ENCODE results near the gene GADL1. TPM values are rescaled to one million over a fixed set of nuclear protein-coding genes. Genes with fewer than 3 reads are reported as not detected.

Gene GADL1
- total RNA-seq, 1 experiment from 2014 or later = 0.09 TPM

DNA sequence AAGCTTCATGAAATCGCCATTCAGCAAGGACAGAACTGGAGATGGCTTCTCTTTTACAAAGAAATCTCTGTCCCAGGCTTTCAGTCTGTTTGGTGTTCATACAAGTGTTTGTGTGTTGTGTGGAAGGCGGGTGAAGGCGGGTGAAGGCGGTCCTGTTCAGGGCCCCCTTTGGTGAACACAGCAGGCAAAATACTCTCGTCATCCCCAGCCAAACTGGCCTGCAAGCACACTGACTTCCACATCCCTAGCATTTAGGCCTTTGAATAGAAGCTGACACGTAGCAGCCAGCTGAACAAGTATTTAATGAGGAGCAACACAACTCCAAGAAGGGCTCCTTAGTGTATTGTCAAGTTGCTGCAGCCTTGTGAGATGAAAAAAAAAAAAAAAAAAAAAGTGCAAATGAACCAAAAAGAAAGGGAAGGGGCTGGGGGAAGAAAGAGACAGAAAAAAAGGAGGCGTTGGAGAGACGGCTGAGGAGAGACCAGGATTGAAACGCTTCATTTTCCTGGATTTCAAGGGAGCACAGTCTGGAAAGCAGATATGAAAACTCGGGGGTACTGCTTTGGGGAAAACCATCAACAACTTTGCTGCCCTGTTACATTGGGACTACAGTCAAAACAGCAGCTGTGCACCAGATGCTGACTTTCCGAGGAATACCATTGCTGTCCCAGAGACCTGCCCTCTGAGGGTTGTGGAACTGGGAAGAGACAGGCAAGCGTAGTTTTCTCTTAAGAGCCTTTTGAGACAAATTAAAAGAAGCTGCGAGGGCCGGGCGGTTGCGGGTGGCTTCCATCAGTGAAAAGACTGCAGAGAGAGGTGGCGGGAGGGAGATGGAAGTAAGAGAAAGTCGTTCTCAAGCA lies 213.4 kb downstream of the GADL1 start:
- no peak overlapping the region for H3K4me2 ChIP-seq (ENCODE audit: insufficient read depth, insufficient read length, low read length)
- Mint-ChIP-seq H3K36me3 (ENCODE audit: insufficient read depth in 1 of 3, low read depth in 3 of 3) (peaks cover 9 to 35% (median 19%) of the 10 kb centered on the region in 3 experiments; a peak in 6 of 7 replicates), H3K27ac (peak overlapping the region; percentile 29 to 84 (median 79); a peak in 6 of 7 replicates), H3K4me1 (peaks cover 23 to 28% of the 10 kb centered on the region in 2 experiments), H3K27me3 (ENCODE audit: low read depth) (no peaks in the 10 kb centered on the region), H3K4me3 (no peak overlapping the region), H3K9me3 (no peaks in the 10 kb centered on the region)
- H2BK20ac ChIP-seq (ENCODE audit: low read depth, low read length, poor library complexity, severe bottlenecking) = no peak overlapping the region
- H3K14ac ChIP-seq (ENCODE audit: insufficient read depth, low read length) = no peak overlapping the region
- H4K5ac ChIP-seq (ENCODE audit: insufficient read length, low read depth, low read length) = no peak overlapping the region
- no peak overlapping the region for H3K4ac ChIP-seq (ENCODE audit: low read depth, low read length)
- no peak overlapping the region for H4K91ac ChIP-seq (ENCODE audit: insufficient read length, low read depth, low read length)
- no peak overlapping the region for H2AFZ ChIP-seq (ENCODE audit: low read length)
- no peak overlapping the region for H3K27ac ChIP-seq (ENCODE audit: insufficient read length, low read depth, low read length)
- H4K20me1 ChIP-seq (ENCODE audit: control insufficient read depth, insufficient read depth, insufficient read length) = no peaks in the 10 kb centered on the region
- H3K23ac ChIP-seq (ENCODE audit: insufficient read length, low read depth, low read length) = no peak overlapping the region
- H3K27me3 ChIP-seq (ENCODE audit: insufficient read depth, low read length) = no peaks in the 10 kb centered on the region
- no peak overlapping the region for H2AK5ac ChIP-seq (ENCODE audit: insufficient read length, low read length)
- H3K79me2 ChIP-seq (ENCODE audit: insufficient read depth, low read length) = no peaks in the 10 kb centered on the region
- H3T11ph ChIP-seq (ENCODE audit: low read length) = no peak overlapping the region
- H2BK12ac ChIP-seq (ENCODE audit: insufficient read length, low read depth, low read length) = no peak overlapping the region
- DNase-seq = no peak
- H3K56ac ChIP-seq (ENCODE audit: insufficient read length, low read depth, low read length) = no peak overlapping the region
- TF ChIP-seq, protein P1, sequence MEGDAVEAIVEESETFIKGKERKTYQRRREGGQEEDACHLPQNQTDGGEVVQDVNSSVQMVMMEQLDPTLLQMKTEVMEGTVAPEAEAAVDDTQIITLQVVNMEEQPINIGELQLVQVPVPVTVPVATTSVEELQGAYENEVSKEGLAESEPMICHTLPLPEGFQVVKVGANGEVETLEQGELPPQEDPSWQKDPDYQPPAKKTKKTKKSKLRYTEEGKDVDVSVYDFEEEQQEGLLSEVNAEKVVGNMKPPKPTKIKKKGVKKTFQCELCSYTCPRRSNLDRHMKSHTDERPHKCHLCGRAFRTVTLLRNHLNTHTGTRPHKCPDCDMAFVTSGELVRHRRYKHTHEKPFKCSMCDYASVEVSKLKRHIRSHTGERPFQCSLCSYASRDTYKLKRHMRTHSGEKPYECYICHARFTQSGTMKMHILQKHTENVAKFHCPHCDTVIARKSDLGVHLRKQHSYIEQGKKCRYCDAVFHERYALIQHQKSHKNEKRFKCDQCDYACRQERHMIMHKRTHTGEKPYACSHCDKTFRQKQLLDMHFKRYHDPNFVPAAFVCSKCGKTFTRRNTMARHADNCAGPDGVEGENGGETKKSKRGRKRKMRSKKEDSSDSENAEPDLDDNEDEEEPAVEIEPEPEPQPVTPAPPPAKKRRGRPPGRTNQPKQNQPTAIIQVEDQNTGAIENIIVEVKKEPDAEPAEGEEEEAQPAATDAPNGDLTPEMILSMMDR (conservative IDR thresholded peaks at IDR 0.05) = no peak
- no peak overlapping the region for H3K9ac ChIP-seq (ENCODE audit: extremely low read depth, insufficient read length, low read length)
- no peak overlapping the region for H2BK120ac ChIP-seq (ENCODE audit: low read depth, low read length, poor library complexity, severe bottlenecking)
- H2BK5ac ChIP-seq (ENCODE audit: insufficient read length, low read length) = no peak overlapping the region
- no peaks in the 10 kb centered on the region for H3K9me3 ChIP-seq (ENCODE audit: control insufficient read depth, low read depth, low read length)
- H2BK15ac ChIP-seq (ENCODE audit: low read depth, low read length) = no peak overlapping the region
- H3K18ac ChIP-seq (ENCODE audit: insufficient read length, low read depth, low read length) = no peak overlapping the region
- WGBS (ENCODE audit: extremely low coverage, insufficient read length, low lambda C conversion rate) = no CpG with 5 or more reads among the region's 18 CpGs
- H3K4me1 ChIP-seq (ENCODE audit: insufficient read depth, low read length) = no peaks in the 10 kb centered on the region
- no peak overlapping the region for H4K8ac ChIP-seq (replicated peaks; ENCODE audit: insufficient read length, low read depth, low read length)
- no peaks in the 10 kb centered on the region for H3K79me1 ChIP-seq (ENCODE audit: insufficient read depth, low read depth, low read length, poor library complexity, severe bottlenecking)
- no peaks in the 10 kb centered on the region for H3K23me2 ChIP-seq (ENCODE audit: insufficient read length, low read depth, low read length, poor library complexity, severe bottlenecking)

Measured in H9 (cell line).